Measurements from ENCODE around the gene HMGCS2. TPM values are rescaled to one million over a fixed set of nuclear protein-coding genes. Genes with fewer than 3 reads are reported as not detected.

The HMGCS2 gene
- total RNA-seq, 1 donor from 2014 or later: not detected

DNA sequence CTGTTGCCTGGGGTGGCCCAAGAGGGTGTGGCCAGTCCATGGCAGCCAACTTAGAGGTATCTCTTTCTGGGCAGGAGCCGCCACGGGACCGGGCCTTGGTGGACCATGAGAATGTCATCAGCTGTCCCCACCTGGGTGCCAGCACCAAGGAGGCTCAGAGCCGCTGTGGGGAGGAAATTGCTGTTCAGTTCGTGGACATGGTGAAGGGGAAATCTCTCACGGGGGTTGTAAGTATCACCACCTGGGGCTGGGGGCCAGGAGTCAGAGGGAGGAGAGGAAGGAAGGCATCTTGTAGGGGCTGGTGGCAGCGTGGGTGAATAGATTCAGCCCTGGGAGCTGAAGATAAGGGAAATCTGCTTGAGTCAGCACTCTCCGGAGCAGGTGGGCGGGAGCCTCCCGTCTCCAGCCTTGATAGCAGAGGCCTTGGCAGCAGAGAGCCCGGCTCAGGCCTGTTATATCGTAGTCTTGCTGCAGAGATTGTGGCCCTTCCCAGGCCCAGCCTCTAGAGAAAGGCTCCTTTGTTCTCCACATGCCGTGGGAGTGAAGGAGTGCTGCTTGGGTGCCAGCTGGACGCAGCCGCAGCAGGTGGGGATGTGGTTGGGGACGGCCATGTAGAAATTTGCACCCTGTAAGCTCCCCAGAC, 31.5 kb downstream of the HMGCS2 start:
- Histone ChIP-seq H3K27me3 (ENCODE audit: control insufficient read depth, insufficient read depth, low read length) (no peaks in the 10 kb centered on the region), H3K4me3 (ENCODE audit: low read depth, low read length) (no peak overlapping the region), H3K36me3 (ENCODE audit: control insufficient read depth, insufficient read depth, low read length) (peaks cover 2% of the 10 kb centered on the region)
- DNase-seq (ENCODE audit: low read depth): no peak
- TF ChIP-seq, protein P1, sequence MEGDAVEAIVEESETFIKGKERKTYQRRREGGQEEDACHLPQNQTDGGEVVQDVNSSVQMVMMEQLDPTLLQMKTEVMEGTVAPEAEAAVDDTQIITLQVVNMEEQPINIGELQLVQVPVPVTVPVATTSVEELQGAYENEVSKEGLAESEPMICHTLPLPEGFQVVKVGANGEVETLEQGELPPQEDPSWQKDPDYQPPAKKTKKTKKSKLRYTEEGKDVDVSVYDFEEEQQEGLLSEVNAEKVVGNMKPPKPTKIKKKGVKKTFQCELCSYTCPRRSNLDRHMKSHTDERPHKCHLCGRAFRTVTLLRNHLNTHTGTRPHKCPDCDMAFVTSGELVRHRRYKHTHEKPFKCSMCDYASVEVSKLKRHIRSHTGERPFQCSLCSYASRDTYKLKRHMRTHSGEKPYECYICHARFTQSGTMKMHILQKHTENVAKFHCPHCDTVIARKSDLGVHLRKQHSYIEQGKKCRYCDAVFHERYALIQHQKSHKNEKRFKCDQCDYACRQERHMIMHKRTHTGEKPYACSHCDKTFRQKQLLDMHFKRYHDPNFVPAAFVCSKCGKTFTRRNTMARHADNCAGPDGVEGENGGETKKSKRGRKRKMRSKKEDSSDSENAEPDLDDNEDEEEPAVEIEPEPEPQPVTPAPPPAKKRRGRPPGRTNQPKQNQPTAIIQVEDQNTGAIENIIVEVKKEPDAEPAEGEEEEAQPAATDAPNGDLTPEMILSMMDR (IDR thresholded peaks at IDR 0.05; ENCODE audit: insufficient read depth, low read length, poor library complexity, severe bottlenecking): no peak

DNA sequence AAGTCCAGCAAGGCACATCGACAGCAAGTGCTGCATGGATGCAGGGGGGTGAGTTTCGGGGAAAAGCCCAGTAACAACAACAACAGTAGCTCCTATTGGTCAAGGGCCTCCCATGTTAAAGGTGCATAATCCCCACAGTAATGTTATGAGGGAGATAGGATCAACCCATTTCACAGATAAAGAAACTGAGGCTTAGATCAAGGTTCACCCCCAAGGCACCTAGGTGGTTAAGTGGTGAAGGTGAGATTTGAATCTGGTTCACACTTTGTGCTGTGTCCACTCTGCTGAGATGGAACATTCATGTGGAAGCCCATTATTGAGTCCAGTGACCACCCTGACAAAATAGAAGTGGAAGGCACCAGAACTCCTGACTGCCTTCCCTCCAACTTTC, 32.1 kb downstream of the HMGCS2 start:
- Histone ChIP-seq H3K4me3 (ENCODE audit: low read depth, low read length) (no peak overlapping the region), H3K27me3 (ENCODE audit: control insufficient read depth, insufficient read depth, low read length) (no peaks in the 10 kb centered on the region), H3K36me3 (ENCODE audit: control insufficient read depth, insufficient read depth, low read length) (peaks cover 2% of the 10 kb centered on the region)
- TF ChIP-seq, protein P1 (IDR thresholded peaks at IDR 0.05; ENCODE audit: insufficient read depth, low read length, poor library complexity, severe bottlenecking): no peak
- DNase-seq (ENCODE audit: low read depth): no peak

DNA sequence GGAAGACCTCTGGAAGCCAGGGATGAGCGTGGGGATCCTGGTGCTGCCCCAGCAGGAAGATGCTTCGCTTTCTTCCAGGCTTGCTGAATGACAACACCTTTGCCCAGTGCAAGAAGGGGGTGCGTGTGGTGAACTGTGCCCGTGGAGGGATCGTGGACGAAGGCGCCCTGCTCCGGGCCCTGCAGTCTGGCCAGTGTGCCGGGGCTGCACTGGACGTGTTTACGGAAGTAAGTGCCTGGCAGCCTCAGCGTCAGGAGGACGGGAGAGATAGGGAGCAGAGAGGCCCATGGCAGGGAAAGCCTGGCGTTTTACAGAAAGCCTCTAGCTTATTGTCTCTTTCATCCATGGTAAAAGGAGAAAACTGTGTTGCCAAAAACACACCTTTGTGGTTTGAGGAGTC, 33.5 kb downstream of the HMGCS2 start:
- H3K4me3 ChIP-seq (ENCODE audit: low read depth, low read length): no peak overlapping the region
- peaks cover 2% of the 10 kb centered on the region for H3K36me3 ChIP-seq (ENCODE audit: control insufficient read depth, insufficient read depth, low read length)
- DNase-seq (ENCODE audit: low read depth): no peak
- no peaks in the 10 kb centered on the region for H3K27me3 ChIP-seq (ENCODE audit: control insufficient read depth, insufficient read depth, low read length)
- TF ChIP-seq, protein P1 (IDR thresholded peaks at IDR 0.05; ENCODE audit: insufficient read depth, low read length, poor library complexity, severe bottlenecking): no peak

DNA sequence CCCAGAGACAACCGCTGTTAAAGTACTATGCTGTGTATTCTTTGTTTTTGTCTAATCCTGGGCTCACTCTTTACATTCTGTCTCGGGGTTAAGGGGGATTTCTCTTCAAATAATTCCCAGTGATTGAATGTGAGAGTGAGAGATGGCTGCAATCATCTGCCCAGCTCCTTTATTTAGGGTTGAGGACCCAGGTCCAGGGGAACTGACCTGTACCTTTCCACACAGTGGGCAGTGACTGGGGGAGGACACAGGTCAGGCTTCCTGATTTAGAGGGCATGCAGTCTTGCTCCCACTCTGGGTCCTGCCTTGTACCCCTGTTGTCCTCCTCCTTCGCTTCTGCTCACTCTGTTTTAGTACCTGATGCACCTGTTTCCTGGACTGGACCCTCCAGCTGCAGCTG, 35.0 kb downstream of the HMGCS2 start:
- DNase-seq (ENCODE audit: low read depth): no peak
- Histone ChIP-seq H3K4me3 (ENCODE audit: low read depth, low read length) (no peak overlapping the region), H3K36me3 (ENCODE audit: control insufficient read depth, insufficient read depth, low read length) (peaks cover 2% of the 10 kb centered on the region), H3K27me3 (ENCODE audit: control insufficient read depth, insufficient read depth, low read length) (no peaks in the 10 kb centered on the region)
- TF ChIP-seq, protein P1 (IDR thresholded peaks at IDR 0.05; ENCODE audit: insufficient read depth, low read length, poor library complexity, severe bottlenecking): no peak

DNA sequence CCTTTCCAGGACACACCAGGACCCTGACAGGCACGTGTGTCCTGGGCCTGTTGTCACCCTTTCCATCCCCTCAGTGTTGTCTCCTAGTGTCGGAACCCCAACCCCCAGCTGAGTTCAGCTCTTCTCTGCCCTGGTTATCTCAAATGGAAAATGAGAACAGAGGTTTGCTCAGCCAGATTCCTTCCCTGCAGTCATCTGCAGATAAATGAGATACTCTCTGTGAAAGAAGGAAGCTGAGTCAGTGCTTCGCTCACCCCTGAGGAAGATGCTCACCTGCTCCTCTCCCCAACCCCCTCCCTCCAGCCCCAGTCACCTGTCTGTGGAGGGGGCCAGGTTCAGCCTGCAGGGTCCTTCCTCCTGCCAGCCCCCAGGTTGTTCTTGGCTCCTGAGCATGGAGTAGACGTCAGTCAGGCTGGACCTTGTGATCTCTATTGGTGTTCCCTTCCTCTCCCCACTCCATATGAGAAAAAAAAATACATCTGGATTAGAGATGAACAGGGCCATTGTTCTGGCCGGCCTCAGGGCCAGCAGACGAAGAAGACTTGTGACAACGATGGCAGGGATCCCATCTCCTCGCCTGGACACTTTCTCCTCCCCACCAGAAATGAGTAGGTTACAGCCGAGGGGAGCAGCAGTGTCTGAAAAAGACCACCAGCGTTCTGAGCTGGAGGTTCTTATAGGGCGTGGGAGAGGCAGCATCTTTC, 36.1 kb downstream of the HMGCS2 start:
- H3K27me3 ChIP-seq (ENCODE audit: control insufficient read depth, insufficient read depth, low read length): no peaks in the 10 kb centered on the region
- DNase-seq (ENCODE audit: low read depth): no peak
- TF ChIP-seq, protein P1 (IDR thresholded peaks at IDR 0.05; ENCODE audit: insufficient read depth, low read length, poor library complexity, severe bottlenecking): no peak
- peaks cover 2% of the 10 kb centered on the region for H3K36me3 ChIP-seq (ENCODE audit: control insufficient read depth, insufficient read depth, low read length)
- H3K4me3 ChIP-seq (ENCODE audit: low read depth, low read length): no peak overlapping the region

Measured in kidney epithelial cell (primary cell).